IMR-90 (cell line): ENCODE results near the gene UBLCP1.

ENCODE experiments used
- MAFK ChIP-seq: IDR thresholded peaks from 2 replicates; pipeline ENCODE4 v1.6.1; 2012; ENCODE audit warnings: low read depth, low read length, improper control_type of control experiment
- MAZ ChIP-seq: IDR thresholded peaks from 2 replicates; pipeline ENCODE4 v1.6.1; 2012; ENCODE audit warnings: low read depth, mild to moderate bottlenecking, low read length, improper control_type of control experiment, moderate library complexity, borderline replicate concordance
- POLR2A ChIP-seq: IDR thresholded peaks from 2 replicates; pipeline ENCODE4 v1.6.1; 2012; ENCODE audit warnings: mild to moderate bottlenecking, low read depth, low read length
- TF ChIP-seq, protein P1 (sequence below): conservative IDR thresholded peaks from 2 replicates; pipeline ENCODE4 v1.5.1; 2012; ENCODE audit warnings: mild to moderate bottlenecking, low read depth, low read length, improper control_type of control experiment
- TF ChIP-seq, protein P2 (sequence below): fragments of 150-350 bp; IDR thresholded peaks from 2 replicates; pipeline ENCODE4 v1.6.1; 2017; ENCODE audit warnings: mild to moderate bottlenecking, antibody characterized with exemption, low read length, low read depth

DNA sequence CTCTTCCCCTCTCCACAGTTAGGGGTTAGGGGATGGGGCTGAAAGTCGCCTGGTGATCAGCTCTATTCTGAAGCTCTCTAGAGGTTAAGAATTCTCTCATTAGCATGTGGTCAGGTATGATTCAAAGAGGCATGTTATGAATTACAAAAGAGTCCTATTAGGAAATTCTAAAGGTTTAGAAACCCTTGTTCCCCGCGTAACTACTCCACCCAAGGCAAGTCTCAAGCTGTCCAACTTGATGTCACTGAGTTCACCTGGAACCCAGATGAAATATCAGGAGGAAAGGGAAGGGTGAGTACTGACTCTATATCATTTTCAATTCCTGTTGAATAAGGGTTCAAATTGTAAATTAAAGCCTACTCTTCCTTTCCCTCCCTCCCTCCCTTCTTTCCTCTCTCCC lies 35.6 kb upstream of the UBLCP1 start:
- TF ChIP-seq POLR2A (no peak), MAFK (no peak), MAZ (no peak)
- TF ChIP-seq, protein P1, sequence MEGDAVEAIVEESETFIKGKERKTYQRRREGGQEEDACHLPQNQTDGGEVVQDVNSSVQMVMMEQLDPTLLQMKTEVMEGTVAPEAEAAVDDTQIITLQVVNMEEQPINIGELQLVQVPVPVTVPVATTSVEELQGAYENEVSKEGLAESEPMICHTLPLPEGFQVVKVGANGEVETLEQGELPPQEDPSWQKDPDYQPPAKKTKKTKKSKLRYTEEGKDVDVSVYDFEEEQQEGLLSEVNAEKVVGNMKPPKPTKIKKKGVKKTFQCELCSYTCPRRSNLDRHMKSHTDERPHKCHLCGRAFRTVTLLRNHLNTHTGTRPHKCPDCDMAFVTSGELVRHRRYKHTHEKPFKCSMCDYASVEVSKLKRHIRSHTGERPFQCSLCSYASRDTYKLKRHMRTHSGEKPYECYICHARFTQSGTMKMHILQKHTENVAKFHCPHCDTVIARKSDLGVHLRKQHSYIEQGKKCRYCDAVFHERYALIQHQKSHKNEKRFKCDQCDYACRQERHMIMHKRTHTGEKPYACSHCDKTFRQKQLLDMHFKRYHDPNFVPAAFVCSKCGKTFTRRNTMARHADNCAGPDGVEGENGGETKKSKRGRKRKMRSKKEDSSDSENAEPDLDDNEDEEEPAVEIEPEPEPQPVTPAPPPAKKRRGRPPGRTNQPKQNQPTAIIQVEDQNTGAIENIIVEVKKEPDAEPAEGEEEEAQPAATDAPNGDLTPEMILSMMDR: no peak
- TF ChIP-seq, protein P2, sequence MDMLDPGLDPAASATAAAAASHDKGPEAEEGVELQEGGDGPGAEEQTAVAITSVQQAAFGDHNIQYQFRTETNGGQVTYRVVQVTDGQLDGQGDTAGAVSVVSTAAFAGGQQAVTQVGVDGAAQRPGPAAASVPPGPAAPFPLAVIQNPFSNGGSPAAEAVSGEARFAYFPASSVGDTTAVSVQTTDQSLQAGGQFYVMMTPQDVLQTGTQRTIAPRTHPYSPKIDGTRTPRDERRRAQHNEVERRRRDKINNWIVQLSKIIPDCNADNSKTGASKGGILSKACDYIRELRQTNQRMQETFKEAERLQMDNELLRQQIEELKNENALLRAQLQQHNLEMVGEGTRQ: no peak
